ENCODE measurements around the gene HSD17B12.
A peak's percentile ranks its signal among the peaks of the same experiment; 100 is the strongest.
"Not testable (repeated sequence)": the region's sequence is repeated elsewhere in the genome, so short reads cannot be mapped to it uniquely, and the experiment has no call there.

Gene HSD17B12

GRCh38 chr11:43649501-43649900 lies 31.0 kb upstream of the HSD17B12 start:
- no peaks in the 10 kb centered on the region for H3K9me3 ChIP-seq (ENCODE audit: control insufficient read depth, low read length)
- 94 to 96% methylated on average over 4 of the region's 4 CpGs for WGBS, 2 experiments
- H3K27me3 ChIP-seq (ENCODE audit: control insufficient read depth, insufficient read depth, low read length, poor library complexity, severe bottlenecking): no peaks in the 10 kb centered on the region
- no peak overlapping the region for H3K27ac ChIP-seq (ENCODE audit: insufficient read depth, low read depth, low read length, poor library complexity, severe bottlenecking)
- H3K4me1 ChIP-seq (ENCODE audit: control insufficient read depth, insufficient read depth, low read length): peaks cover 7% of the 10 kb centered on the region
- no peaks in the 10 kb centered on the region for H3K36me3 ChIP-seq (ENCODE audit: control insufficient read depth, insufficient read depth, low read length)
- no peak overlapping the region for H3K4me3 ChIP-seq (ENCODE audit: insufficient read depth, low read depth, low read length)

GRCh38 chr11:43649921-43650320 lies 30.6 kb upstream of the HSD17B12 start:
- Histone ChIP-seq H3K9me3 (ENCODE audit: control insufficient read depth, low read length) (no peaks in the 10 kb centered on the region), H3K4me1 (ENCODE audit: control insufficient read depth, insufficient read depth, low read length) (peaks cover 5% of the 10 kb centered on the region), H3K4me3 (ENCODE audit: insufficient read depth, low read depth, low read length) (no peak overlapping the region), H3K36me3 (ENCODE audit: control insufficient read depth, insufficient read depth, low read length) (no peaks in the 10 kb centered on the region), H3K27me3 (ENCODE audit: control insufficient read depth, insufficient read depth, low read length, poor library complexity, severe bottlenecking) (no peaks in the 10 kb centered on the region), H3K27ac (ENCODE audit: insufficient read depth, low read depth, low read length, poor library complexity, severe bottlenecking) (no peak overlapping the region)
- 86 to 100% methylated on average over 1 of the region's 1 CpG for WGBS, 2 experiments

- not testable (repeated sequence) for H3K27me3 ChIP-seq (ENCODE audit: control insufficient read depth, insufficient read depth, low read length, poor library complexity, severe bottlenecking); H3K4me1 ChIP-seq (ENCODE audit: control insufficient read depth, insufficient read depth, low read length); H3K36me3 ChIP-seq (ENCODE audit: control insufficient read depth, insufficient read depth, low read length); H3K9me3 ChIP-seq (ENCODE audit: control insufficient read depth, low read length); H3K27ac ChIP-seq (ENCODE audit: insufficient read depth, low read depth, low read length, poor library complexity, severe bottlenecking); H3K4me3 ChIP-seq (ENCODE audit: insufficient read depth, low read depth, low read length)
- 91% methylated on average over 9 of the region's 9 CpGs for WGBS, 2 experiments
These were observed 17.5 kb upstream of the HSD17B12 start for GRCh38 chr11:43663018-43663417.

- Histone ChIP-seq H3K27me3 (ENCODE audit: control insufficient read depth, insufficient read depth, low read length, poor library complexity, severe bottlenecking) (no peaks in the 10 kb centered on the region), H3K4me3 (ENCODE audit: insufficient read depth, low read depth, low read length) (no peak overlapping the region), H3K4me1 (ENCODE audit: control insufficient read depth, insufficient read depth, low read length) (no peaks in the 10 kb centered on the region), H3K27ac (ENCODE audit: insufficient read depth, low read depth, low read length, poor library complexity, severe bottlenecking) (no peak overlapping the region), H3K9me3 (ENCODE audit: control insufficient read depth, low read length) (no peaks in the 10 kb centered on the region), H3K36me3 (ENCODE audit: control insufficient read depth, insufficient read depth, low read length) (no peaks in the 10 kb centered on the region)
- 83 to 91% methylated on average over 1 of the region's 1 CpG for WGBS, 2 experiments
These were observed 16.2 kb upstream of the HSD17B12 start for GRCh38 chr11:43664295-43664694.

GRCh38 chr11:43671284-43671683 lies 9.3 kb upstream of the HSD17B12 start:
- WGBS, 2 experiments: 92 to 93% methylated on average over 6 of the region's 6 CpGs
- not testable (repeated sequence) for H3K27me3 ChIP-seq (ENCODE audit: control insufficient read depth, insufficient read depth, low read length, poor library complexity, severe bottlenecking); H3K9me3 ChIP-seq (ENCODE audit: control insufficient read depth, low read length); H3K27ac ChIP-seq (ENCODE audit: insufficient read depth, low read depth, low read length, poor library complexity, severe bottlenecking); H3K4me1 ChIP-seq (ENCODE audit: control insufficient read depth, insufficient read depth, low read length); H3K36me3 ChIP-seq (ENCODE audit: control insufficient read depth, insufficient read depth, low read length); H3K4me3 ChIP-seq (ENCODE audit: insufficient read depth, low read depth, low read length)

- Histone ChIP-seq H3K36me3 (ENCODE audit: control insufficient read depth, insufficient read depth, low read length) (no peaks in the 10 kb centered on the region), H3K9me3 (ENCODE audit: control insufficient read depth, low read length) (no peaks in the 10 kb centered on the region), H3K27me3 (ENCODE audit: control insufficient read depth, insufficient read depth, low read length, poor library complexity, severe bottlenecking) (no peaks in the 10 kb centered on the region), H3K4me3 (ENCODE audit: insufficient read depth, low read depth, low read length) (no peak overlapping the region), H3K4me1 (ENCODE audit: control insufficient read depth, insufficient read depth, low read length) (no peaks in the 10 kb centered on the region), H3K27ac (ENCODE audit: insufficient read depth, low read depth, low read length, poor library complexity, severe bottlenecking) (no peak overlapping the region)
- 82% methylated on average over 2 of the region's 3 CpGs for WGBS, 2 experiments
These were observed 6.0 kb upstream of the HSD17B12 start for GRCh38 chr11:43674560-43674959.

- Histone ChIP-seq H3K27ac (ENCODE audit: insufficient read depth, low read depth, low read length, poor library complexity, severe bottlenecking) (no peak overlapping the region), H3K4me3 (ENCODE audit: insufficient read depth, low read depth, low read length) (no peak overlapping the region), H3K4me1 (ENCODE audit: control insufficient read depth, insufficient read depth, low read length) (no peaks in the 10 kb centered on the region), H3K9me3 (ENCODE audit: control insufficient read depth, low read length) (no peaks in the 10 kb centered on the region), H3K36me3 (ENCODE audit: control insufficient read depth, insufficient read depth, low read length) (no peaks in the 10 kb centered on the region), H3K27me3 (ENCODE audit: control insufficient read depth, insufficient read depth, low read length, poor library complexity, severe bottlenecking) (no peaks in the 10 kb centered on the region)
- WGBS, 2 experiments: 76 to 80% methylated on average over 2 of the region's 2 CpGs
These were observed 3.6 kb upstream of the HSD17B12 start for GRCh38 chr11:43676933-43677332.

GRCh38 chr11:43681401-43681942 lies 934 bp downstream of the HSD17B12 start:
- H3K9me3 ChIP-seq (ENCODE audit: control insufficient read depth, low read length): no peaks in the 10 kb centered on the region
- peak overlapping the region; percentile 95 for H3K27ac ChIP-seq (ENCODE audit: insufficient read depth, low read depth, low read length, poor library complexity, severe bottlenecking)
- peak overlapping the region; percentile 91 for H3K4me3 ChIP-seq (ENCODE audit: insufficient read depth, low read depth, low read length)
- no peaks in the 10 kb centered on the region for H3K27me3 ChIP-seq (ENCODE audit: control insufficient read depth, insufficient read depth, low read length, poor library complexity, severe bottlenecking)
- H3K36me3 ChIP-seq (ENCODE audit: control insufficient read depth, insufficient read depth, low read length): no peaks in the 10 kb centered on the region
- no peaks in the 10 kb centered on the region for H3K4me1 ChIP-seq (ENCODE audit: control insufficient read depth, insufficient read depth, low read length)
- WGBS, 2 experiments: 0 to 8% methylated on average over 7 to 12 of the region's 12 CpGs

- not testable (repeated sequence) for H3K36me3 ChIP-seq (ENCODE audit: control insufficient read depth, insufficient read depth, low read length)
- H3K4me3 ChIP-seq (ENCODE audit: insufficient read depth, low read depth, low read length): peak overlapping the region; percentile 91
These were observed 1.5 kb downstream of the HSD17B12 start for GRCh38 chr11:43682081-43682480.

GRCh38 chr11:43685440-43685839 lies 4.9 kb downstream of the HSD17B12 start:
- Histone ChIP-seq H3K4me3 (ENCODE audit: insufficient read depth, low read depth, low read length) (no peak overlapping the region), H3K27me3 (ENCODE audit: control insufficient read depth, insufficient read depth, low read length, poor library complexity, severe bottlenecking) (no peaks in the 10 kb centered on the region), H3K36me3 (ENCODE audit: control insufficient read depth, insufficient read depth, low read length) (no peaks in the 10 kb centered on the region), H3K4me1 (ENCODE audit: control insufficient read depth, insufficient read depth, low read length) (no peaks in the 10 kb centered on the region), H3K9me3 (ENCODE audit: control insufficient read depth, low read length) (no peaks in the 10 kb centered on the region), H3K27ac (ENCODE audit: insufficient read depth, low read depth, low read length, poor library complexity, severe bottlenecking) (no peak overlapping the region)
- 78 to 95% methylated on average over 3 to 4 of the region's 4 CpGs for WGBS, 2 experiments

More at GRCh38 chr11:43682081-43682480, 1.5 kb downstream of the HSD17B12 start:
- not testable (repeated sequence) for H3K9me3 ChIP-seq (ENCODE audit: control insufficient read depth, low read length); H3K27me3 ChIP-seq (ENCODE audit: control insufficient read depth, insufficient read depth, low read length, poor library complexity, severe bottlenecking); H3K27ac ChIP-seq (ENCODE audit: insufficient read depth, low read depth, low read length, poor library complexity, severe bottlenecking); H3K4me1 ChIP-seq (ENCODE audit: control insufficient read depth, insufficient read depth, low read length)
- WGBS, 2 experiments: 85 to 89% methylated on average over 11 of the region's 11 CpGs

- Histone ChIP-seq H3K9me3 (ENCODE audit: control insufficient read depth, low read length) (no peaks in the 10 kb centered on the region), H3K4me1 (ENCODE audit: control insufficient read depth, insufficient read depth, low read length) (no peaks in the 10 kb centered on the region), H3K36me3 (ENCODE audit: control insufficient read depth, insufficient read depth, low read length) (no peaks in the 10 kb centered on the region), H3K27ac (ENCODE audit: insufficient read depth, low read depth, low read length, poor library complexity, severe bottlenecking) (no peak overlapping the region), H3K27me3 (ENCODE audit: control insufficient read depth, insufficient read depth, low read length, poor library complexity, severe bottlenecking) (no peaks in the 10 kb centered on the region), H3K4me3 (ENCODE audit: insufficient read depth, low read depth, low read length) (no peak overlapping the region)
- WGBS, 2 experiments: 94 to 96% methylated on average over 5 of the region's 5 CpGs
These were observed 5.7 kb downstream of the HSD17B12 start for GRCh38 chr11:43686207-43686606.
